A172 (cell line): ENCODE results near the gene AMH. TPM values are rescaled to one million over a fixed set of nuclear protein-coding genes. Genes with fewer than 3 reads are reported as not detected.
"Not testable (repeated sequence)": the region's sequence is repeated elsewhere in the genome, so short reads cannot be mapped to it uniquely, and the experiment has no call there.

Source experiments
- DNase-seq: peaks from one replicate; pipeline ENCODE4 v3.0.0-alpha.2; 2015; ENCODE audit warnings: low spot score
- total RNA-seq: library from RNA; depleted of rRNA; stranded (reverse); fragments of >200 nt; shearing (Covaris generic); gene quantifications from 2 replicates; pipeline ENCODE4 v1.2.3, GENCODE V29; 2014; rRNA removed

Gene AMH
- 8.5 and 10.0 TPM in 2 replicates for total RNA-seq

DNA sequence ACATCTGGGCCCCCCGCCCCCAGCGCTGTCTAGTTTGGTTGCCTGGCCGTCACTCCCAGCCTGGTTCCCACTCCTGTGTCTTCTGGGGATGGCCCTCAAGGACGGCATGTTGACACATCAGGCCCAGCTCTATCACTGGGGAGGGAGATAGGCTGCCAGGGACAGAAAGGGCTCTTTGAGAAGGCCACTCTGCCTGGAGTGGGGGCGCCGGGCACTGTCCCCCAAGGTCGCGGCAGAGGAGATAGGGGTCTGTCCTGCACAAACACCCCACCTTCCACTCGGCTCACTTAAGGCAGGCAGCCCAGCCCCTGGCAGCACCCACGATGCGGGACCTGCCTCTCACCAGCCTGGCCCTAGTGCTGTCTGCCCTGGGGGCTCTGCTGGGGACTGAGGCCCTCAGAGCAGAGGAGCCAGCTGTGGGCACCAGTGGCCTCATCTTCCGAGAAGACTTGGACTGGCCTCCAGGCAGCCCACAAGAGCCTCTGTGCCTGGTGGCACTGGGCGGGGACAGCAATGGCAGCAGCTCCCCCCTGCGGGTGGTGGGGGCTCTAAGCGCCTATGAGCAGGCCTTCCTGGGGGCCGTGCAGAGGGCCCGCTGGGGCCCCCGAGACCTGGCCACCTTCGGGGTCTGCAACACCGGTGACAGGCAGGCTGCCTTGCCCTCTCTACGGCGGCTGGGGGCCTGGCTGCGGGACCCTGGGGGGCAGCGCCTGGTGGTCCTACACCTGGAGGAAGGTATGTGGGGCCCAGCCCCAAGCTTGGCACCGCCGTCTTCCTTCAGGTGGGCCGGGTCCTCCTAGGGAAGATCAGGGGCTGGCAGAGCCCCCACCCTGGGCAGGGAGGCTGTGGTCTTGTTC is at the start of gene AMH:
Gene AMH (plus strand): TSS at position 314 of the 857 bp plus-strand sequence. CDS start 10 bp downstream, at position 324.
- no peak for DNase-seq

DNA sequence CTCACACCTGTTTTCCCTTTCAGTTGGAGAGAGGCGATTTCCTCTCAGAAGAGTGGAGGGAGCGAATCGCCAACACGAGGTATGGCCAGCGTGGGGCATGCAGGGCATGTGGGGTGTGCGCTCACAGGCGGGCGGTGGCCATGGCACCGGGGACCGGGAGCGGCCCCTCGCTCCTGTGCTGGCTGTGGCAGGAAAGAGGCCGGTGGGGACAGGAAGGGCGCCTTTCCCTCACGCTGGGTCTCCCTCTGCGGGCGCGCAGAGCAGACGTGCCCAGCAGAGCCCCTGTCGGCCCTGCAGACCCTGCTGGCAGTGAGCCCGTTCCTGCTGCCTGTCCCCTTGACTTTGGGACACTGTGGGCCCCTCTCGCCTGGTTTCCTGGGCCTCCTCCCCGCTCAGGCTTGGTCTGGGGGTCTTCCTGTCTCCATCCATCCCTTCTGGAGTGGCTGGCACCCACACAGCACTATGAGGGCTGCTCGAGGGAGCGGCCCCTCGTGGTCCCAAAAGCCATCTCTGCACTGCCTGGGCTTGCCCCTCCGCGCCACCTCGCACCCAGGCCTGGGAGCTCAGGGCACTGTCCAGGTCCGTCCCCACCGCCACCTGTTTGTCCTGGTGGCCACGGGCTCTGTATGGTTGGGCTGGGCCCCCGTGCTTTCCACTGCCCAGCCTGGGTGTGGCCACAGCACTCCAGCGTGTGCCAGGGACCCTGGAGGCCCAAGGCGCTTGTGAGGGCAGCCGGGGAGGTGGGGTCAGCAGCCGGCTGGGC is 49.1 kb upstream of the AMH start:
- no peak for DNase-seq

DNA sequence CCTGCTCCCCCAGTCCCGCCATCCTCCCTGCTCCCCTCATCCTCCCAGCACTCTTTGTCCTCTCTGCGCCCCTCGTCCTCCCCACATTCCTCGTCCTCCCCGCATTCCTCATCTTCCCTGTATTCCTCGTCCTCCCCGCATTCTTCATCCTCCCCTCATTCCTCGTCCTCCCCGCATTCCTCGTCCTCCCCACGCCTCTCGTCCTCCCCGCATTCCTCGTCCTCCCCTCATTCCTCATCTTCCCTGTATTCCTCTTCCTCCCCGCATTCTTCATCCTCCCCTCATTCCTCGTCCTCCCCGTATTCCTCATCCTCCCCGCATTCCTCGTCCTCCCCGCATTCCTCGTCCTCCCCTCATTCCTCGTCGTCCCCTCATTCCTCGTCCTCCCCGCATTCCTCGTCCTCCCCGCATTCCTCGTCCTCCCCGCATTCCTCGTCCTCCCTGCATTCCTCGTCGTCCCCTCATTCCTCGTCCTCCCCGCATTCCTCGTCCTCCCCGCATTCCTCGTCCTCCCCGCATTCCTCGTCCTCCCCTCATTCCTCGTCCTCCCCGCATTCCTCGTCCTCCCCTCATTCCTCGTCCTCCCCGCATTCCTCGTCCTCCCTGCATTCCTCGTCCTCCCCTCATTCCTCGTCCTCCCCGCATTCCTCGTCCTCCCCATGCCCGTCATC is 48.4 kb upstream of the AMH start:
- DNase-seq: not testable (repeated sequence)

DNA sequence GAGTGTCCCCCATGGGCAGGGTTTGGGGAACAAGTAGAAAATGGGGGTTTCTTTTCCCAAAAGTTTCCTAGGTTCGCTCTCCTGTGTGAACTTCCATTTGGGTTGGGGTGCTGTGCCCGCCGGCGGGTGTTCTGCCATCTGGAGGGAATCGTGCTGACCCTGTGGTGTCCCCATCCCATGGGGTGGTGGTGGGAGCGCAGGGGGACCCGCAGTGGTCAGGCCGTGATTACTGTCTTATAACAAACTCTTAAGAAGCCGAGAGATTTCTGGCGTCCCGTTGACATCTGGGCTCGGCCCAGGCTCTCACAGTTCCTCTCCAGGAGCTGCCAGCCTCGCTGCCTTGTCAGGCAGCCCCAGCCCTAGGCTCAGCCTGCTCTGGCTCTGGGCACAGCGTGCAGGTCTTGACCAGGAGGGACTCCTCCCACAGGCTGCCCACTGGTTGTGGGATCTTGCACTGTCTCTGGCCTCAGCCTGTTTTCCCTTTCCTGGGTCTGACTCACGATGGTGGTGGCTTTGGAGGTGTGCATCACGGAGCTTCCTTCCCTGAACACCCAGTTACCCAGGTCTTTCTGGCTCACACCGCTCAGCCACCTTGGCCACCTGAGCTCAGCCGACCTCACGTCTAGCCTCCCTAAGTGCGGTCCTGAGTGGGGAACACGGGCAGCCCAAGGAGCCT is 47.5 kb upstream of the AMH start:
- DNase-seq: peak; percentile 26

DNA sequence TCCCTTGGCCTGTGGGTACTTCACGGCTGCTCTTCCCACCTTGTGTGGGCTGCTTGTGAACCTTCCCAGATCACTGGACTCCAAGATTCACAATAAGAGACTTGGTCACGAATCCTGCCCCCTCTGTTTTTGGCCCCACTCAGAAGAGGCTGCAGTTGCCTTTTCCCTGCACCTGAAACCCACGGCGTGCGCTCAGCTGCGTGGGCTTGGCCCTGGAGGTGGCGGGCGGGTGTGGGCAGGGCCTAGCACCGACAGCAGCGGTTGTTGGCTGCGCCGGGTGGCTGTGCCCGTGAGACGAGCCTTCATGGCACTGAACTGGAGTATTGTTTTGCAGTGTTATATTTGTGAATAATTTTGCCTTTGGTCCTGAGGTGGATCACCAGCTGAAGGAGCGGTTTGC is 46.8 kb upstream of the AMH start:
- no peak for DNase-seq

DNA sequence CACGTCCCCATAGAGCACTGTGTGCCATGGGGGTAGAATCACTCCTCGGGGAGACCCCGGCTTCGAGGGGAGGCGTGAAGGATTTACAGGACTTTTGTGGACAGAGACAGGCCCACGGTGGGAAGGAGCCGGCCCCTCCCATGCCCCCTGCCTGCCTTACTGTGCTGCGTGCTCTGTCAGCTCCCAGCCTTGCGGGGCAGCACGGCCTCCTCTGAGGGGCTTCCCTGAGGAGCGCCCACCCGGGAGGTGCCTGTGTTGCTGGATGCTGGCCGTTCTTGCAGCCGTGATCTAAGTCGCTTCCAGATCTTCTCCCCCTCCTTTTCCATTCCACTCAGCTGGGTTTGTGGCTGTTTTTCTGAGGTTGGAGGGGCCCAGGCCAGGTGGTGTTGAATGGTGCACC is 42.1 kb upstream of the AMH start:
- no peak for DNase-seq

DNA sequence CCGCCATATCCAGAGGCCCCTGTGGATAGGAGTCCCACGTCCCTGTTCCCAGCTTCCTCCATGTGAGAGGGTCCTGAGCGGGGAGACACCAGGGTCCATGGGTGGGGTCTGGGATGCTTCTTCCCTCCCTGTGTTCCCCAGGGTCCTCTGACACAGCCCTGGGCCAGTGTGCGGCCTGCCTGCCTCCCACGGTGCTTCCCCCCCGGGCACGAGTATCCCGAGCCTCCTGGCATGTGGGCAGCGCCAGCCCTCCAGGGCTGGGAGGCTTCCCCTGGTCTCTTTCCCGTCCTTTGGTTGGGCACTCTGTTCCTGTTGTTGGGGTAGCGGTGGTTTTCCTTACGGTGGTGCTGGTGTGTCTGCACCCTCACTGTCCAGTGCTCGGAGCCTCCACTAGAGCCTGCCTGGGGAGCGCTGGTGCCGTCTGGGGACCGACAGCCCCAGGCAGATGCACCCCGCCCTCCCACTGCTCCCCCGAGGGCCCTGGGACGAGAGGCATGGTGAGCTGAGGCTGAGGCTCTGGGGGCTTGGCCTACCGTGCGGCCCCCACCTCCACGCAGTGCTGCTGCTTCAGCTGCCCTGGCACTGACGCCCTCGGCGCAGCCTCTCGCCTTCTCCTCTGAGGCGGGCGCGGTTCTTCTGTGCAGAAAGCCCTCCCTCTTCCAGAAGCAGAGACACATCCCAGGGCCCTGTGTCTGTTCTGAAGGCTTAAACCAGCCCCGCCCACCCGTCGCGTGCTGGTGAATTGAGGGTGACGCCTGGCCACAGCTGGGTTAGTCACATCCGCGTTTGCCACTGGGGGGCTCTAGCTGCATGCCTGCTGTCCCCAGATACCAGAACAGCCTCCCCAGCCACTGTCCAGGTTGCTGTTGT is 40.9 kb upstream of the AMH start:
- DNase-seq: peak; percentile 92

DNA sequence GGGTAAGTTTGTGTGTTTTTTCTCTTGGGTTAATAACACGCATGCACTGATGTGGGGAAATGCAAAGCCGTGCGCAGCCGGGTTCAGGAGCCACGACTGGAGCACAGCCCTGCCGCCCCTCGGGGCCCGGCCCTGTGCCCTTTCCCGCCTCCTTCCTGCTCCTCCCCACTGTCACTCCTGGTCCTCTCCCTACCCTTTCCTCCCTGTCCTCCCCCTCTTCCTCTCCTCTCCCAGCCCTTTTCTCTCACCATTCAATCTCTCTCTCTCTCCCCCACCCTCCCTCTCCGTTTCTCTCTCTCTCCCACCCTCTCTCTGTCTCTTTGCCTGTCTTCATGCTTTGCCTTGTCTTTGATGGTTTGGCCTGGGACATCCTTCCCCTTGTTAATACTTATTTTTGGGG is 40.1 kb upstream of the AMH start:
- no peak for DNase-seq

DNA sequence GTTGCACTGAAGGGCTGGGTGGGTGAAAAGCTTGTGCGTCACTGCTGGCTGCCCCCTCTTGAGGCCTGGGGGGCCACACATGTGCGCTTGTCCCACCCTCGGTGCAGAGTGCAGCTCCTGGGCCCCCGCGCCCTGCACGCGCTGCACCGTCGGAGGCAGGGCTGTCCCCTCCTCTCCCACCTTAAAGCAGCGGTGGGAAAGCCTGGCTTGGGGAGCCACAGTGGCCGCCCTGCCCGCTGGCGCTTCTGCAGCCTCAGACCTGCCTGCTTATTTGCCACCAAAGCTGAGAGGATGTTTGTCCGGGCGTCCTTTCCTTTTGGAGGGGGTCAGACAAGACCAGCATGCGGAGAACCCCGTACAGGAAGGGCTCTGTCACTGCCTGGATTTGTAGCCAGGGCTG is 39.7 kb upstream of the AMH start:
- no peak for DNase-seq

DNA sequence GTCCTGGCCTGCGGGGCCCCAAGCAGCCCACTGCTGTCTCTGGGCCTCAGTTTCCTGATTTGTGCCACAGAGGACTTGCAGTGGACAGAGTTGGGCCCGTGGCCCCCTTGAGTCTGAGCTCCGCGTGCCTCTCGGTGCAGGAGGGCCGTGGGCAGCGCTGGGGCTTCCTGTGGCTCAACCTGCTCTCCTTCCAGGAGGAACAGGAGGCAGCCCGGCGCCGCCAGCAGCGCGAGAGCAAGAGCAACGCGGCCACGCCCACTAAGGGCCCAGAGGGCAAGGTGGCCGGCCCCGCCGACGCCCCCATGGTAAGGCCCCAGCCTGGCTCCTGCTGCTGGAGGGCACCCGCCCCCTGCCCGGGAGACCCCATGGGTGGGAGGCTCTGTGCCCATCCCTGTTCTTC is 38.9 kb upstream of the AMH start:
- DNase-seq: no peak

DNA sequence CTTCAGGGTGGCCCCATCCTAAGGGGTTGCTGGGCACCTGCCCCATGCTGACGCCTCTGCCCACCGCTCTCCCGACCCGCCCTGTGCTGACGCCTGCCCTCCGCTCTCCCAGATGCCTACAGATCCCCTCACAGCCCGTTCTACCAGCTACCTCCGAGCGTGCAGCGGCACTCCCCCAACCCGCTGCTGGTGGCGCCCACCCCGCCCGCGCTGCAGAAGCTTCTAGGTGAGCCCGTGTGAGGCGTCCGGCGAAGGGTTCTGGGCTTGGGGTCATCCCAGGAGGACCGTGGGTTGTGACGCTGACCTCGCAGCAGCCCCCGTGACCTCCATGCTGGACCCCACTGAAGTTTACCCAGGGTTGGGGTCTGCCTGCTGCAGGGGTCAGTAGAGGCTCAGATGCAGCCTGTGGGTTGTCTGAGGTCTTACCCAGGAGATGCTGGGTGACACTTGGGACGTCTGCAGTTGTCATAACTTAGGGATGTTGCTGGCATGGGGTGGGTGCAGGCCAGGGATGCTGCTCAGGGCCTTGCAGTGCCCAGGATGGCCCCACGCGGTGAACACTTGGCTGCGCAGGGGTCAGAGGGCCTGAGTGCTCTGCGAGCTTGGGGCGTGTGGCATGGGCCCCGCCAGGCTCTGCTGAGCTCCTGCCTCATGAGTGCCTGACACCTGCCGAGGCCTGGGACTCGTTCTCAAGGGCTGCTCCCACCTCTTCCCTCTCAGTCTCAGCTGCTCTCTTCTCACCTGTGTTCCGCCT is 38.0 kb upstream of the AMH start:
- DNase-seq: no peak

DNA sequence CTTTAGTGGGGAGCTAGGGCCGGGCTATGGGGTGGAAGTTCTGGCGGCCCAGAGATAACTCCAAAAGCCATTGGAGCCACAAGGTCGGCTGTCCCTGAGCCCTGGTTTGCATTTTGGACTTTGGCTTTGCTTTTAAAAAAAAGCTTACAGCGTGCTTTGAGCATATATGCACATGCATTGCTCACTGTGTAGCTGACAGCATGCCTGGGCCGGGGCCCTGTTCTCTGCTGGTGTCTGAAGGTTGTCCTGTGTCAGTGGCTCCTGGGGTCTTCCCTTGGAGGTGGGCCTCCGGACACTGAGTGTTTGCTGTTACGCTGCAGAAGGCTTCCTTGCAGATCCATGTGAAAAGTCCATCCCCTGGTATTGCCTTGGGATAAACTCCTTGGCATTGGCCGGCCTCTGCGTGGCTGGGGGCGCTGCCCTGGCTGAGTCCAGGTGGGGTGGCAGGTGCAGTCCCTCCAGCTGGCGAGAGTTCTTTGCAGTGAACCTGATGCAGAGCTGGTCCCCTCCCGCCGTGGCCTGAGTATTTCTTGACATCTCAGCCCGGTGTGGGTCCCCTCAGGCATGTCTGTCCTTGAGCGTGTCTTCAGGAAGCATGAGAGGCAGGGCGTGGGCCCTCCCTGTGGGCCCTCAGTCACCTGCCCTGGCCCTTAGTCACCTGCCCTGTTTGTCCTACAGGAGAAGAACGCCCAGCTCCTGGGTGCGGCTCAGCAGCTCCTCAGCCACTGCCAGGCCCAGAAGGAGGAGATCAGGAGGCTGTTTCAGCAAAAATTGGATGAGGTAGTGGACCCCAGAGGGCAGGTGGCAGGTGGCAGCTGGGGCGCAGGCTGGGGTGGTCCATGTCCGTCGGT is 36.0 kb upstream of the AMH start:
- no peak for DNase-seq

DNA sequence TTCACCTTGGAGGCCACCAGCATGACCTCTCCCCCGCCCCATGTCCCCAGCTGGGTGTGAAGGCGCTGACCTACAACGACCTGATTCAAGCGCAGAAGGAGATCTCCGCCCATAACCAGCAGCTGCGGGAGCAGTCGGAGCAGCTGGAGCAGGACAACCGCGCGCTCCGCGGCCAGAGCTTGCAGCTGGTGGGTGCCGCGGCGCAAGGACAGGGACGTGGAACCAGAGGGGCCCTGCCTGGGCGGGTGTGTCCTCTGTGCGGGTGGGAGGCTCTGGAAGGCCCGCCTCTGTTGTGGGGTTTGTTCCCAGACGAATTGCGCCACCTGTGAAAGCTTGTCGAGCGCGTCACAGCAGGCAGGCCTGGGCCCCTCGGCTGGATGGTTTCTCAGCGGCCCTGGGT is 35.3 kb upstream of the AMH start:
- no peak for DNase-seq

DNA sequence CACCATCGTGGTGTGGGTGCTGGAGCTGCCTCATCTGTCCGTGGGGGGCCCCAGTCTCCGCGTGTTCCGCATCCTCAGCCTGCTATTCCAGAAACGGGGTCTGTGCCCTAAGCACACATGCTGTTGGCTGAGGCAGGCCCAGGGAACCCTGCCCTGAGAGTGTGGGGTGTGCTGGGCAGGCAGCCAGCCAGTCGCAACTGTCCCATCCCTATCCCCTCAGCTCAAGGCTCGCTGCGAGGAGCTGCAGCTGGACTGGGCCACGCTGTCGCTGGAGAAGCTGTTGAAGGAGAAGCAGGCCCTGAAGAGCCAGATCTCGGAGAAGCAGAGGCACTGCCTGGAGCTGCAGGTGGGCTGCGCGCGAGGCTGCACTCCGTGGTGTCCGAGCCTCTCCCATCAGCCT is 34.9 kb upstream of the AMH start:
- no peak for DNase-seq

DNA sequence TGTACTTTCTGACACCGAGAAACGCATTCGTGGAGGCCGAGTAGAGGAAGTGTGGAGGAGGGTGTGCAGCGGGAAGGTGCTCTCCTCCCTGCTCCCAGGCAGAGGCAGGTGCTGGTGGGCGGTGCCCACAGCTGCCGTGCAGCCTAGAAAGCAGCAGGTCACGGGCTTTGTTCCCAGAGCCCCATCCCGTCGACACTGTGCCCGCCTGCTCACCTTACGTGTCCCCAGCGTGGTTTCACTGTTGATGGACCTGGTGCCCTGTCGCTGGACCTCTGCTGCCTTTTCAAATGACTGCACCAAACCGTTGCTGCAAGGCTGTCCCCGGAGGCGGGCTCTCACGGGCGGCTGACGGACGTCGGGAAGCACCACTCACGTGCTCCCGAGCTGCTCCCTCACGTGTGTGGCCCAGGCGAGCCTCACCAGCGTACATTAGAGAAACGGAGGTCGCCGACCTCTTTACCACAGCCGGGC is 33.8 kb upstream of the AMH start:
- no peak for DNase-seq

DNA sequence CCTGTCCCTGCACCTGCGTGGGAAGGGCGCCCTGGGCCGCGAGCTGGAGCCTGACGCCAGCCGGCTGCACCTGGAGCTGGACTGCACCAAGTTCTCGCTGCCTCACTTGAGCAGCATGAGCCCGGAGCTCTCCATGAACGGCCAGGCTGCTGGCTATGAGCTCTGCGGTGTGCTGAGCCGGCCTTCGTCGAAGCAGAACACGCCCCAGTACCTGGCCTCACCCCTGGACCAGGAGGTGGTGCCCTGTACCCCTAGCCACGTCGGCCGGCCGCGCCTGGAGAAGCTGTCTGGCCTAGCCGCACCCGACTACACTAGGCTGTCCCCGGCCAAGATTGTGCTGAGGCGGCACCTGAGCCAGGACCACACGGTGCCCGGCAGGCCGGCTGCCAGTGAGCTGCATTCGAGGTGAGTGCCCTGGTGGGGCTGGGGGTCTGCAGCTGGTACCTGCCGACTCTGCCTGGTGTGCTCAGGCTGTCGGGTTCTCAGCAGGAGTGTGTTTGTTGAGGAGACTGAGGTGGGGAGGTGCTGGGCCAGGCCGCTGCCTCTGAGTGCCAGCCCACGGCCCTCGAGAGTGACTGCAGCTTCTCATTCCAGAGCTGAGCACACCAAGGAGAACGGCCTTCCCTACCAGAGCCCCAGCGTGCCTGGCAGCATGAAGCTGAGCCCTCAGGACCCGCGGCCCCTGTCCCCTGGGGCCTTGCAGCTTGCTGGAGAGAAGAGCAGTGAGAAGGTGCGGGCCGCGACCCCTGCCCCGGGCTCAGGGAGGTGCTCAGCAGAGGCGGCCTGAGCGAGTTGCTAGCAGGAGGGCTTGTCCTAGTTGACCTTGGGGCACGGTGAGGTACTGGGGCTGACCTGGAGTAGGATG is 32.5 kb upstream of the AMH start:
- DNase-seq: no peak

DNA sequence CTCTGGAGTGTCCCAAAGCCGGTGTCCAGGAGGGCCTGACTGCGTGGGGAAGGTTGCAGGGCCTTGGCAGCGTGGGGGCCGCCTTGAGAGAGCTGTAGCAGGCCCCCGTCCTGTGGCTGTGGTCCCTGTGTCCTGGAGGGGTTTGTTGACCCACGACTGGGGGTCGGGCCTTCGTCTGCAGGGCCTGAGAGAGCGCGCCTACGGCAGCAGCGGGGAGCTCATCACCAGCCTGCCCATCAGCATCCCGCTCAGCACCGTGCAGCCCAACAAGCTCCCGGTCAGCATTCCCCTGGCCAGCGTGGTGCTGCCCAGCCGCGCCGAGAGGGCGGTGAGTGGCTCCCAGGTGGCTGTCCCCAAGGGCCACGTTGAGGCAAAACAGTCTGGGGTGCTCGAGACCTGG is 31.5 kb upstream of the AMH start:
- DNase-seq: no peak

DNA sequence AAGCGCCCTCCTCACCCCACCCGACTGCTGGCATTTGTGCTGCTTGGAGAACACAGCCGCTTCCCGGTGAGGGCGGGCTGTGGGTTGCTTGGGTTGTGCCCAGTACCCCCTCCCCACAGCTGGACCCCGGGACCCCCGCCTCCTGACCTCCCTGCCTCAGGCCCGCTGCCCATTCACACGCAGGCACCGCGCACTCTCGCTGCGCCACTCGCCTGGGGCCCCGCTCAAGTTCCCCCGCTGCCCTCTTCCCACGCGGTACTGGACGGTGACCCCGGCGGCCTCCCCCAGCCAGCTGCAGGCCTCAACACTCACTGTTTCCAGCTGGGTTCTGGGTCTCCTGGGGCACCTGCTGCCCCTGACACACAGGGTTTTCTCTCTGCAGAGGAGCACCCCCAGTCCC is 29.4 kb upstream of the AMH start:
- DNase-seq: no peak
